ENCODE results near the gene SETD2.
"Not testable (repeated sequence)": the region's sequence is repeated elsewhere in the genome, so short reads cannot be mapped to it uniquely, and the experiment has no call there.

GRCh38 chr3:47140973-47141461 is 22.9 kb downstream of the SETD2 start:
- not testable (repeated sequence) for TF ChIP-seq POLR2A (IDR thresholded peaks at IDR 0.05; ENCODE audit: low read length); GATA1 (IDR thresholded peaks at IDR 0.05; ENCODE audit: low read depth, low read length)
